Measurements from ENCODE around the gene MGAT5.

GRCh38 chr2:134354611-134355010, 100.7 kb downstream of the MGAT5 start:
- TF ChIP-seq REST (IDR thresholded peaks at IDR 0.05; ENCODE audit: low read depth), result no peak
- TF ChIP-seq CTCF (IDR thresholded peaks at IDR 0.05 in 2 of 3, conservative IDR thresholded peaks at IDR 0.05 in 1 of 3; ENCODE audit: borderline replicate concordance in 1 of 3, insufficient read depth in 1 of 3, low read depth in 2 of 3, low read length in 2 of 3), result no peak
- TF ChIP-seq RAD21 (IDR thresholded peaks at IDR 0.05; ENCODE audit: low read depth), result no peak
- no peak for TF ChIP-seq POLR2A (IDR thresholded peaks at IDR 0.05; ENCODE audit: borderline replicate concordance, extremely low read depth, insufficient read depth, insufficient read length)
- TF ChIP-seq EZH2 (IDR thresholded peaks at IDR 0.05), result no peak
- TF ChIP-seq CBX3 (IDR thresholded peaks at IDR 0.05; ENCODE audit: low read depth), result no peak
- no peak for TF ChIP-seq EZH2phosphoT487 (IDR thresholded peaks at IDR 0.05; ENCODE audit: borderline replicate concordance)
- TF ChIP-seq ZNF274 (IDR thresholded peaks at IDR 0.05; ENCODE audit: low read depth, low read length), result no peak
- TF ChIP-seq POLR2AphosphoS5 (IDR thresholded peaks at IDR 0.05; ENCODE audit: low read depth, low read length), result no peak

All from HCT116 (cell line).